HEK293 (cell line): ENCODE results near the gene CDK9.

ENCODE experiments used
- CTCF ChIA-PET: fragments of 350-600 bp; formaldehyde crosslinking; extraction: SDS; loops from one replicate; lab custom pipeline; 2021; ENCODE audit warnings: antibody characterized with exemption; lab: Yijun Ruan, JAX
- POLR2A ChIA-PET: fragments of 300-600 bp; formaldehyde crosslinking; extraction: SDS; loops from one replicate; lab custom pipeline; 2020; ENCODE audit warnings: antibody characterized with exemption, inconsistent platforms; lab: Yijun Ruan, JAX
- H3K27ac ChIP-seq: fragments of 200-500 bp; sonication (Bioruptor generic); 2 replicates; pipeline ENCODE4 v1.5.1; 2014; ENCODE audit warnings: low read depth, low read length, control low read depth, inconsistent platforms; ENCODE audit errors: extremely low read depth
- H3K36me3 ChIP-seq, 2 experiments: fragments of 200-500 bp in 1 of 2; sonication (Bioruptor generic) in 1 of 2; 1 replicate in 1 of 2; 2 replicates in 1 of 2; pipeline ENCODE4 v1.5.1; 2014 to 2017; ENCODE audit warnings: inconsistent platforms in 2 of 2, low read length in 2 of 2; ENCODE audit not compliant: control insufficient read depth in 2 of 2, insufficient read depth in 1 of 2
- H3K4me1 ChIP-seq: fragments of 200-500 bp; sonication (Bioruptor generic); 2 replicates; pipeline ENCODE4 v1.5.1; 2014; ENCODE audit warnings: mild to moderate bottlenecking, low read length, inconsistent platforms; ENCODE audit not compliant: control insufficient read depth, insufficient read depth
- H3K4me3 ChIP-seq: 2 replicates; pipeline ENCODE4 v1.5.1; 2011; ENCODE audit warnings: low read depth, mild to moderate bottlenecking, control low read depth, low read length, moderate library complexity
- H3K9me3 ChIP-seq: fragments of 200-500 bp; sonication (Bioruptor generic); 2 replicates; pipeline ENCODE4 v1.5.1; 2014; ENCODE audit warnings: low read depth, low read length, inconsistent platforms; ENCODE audit not compliant: control insufficient read depth, insufficient read depth
- EGR2 ChIP-seq: fragments of 450-650 bp; formaldehyde crosslinking; IDR thresholded peaks from 2 replicates; pipeline ENCODE4 v1.5.1; 2016; ENCODE audit warnings: low read depth, missing biosample characterization, missing genetic modification characterization
- GLIS2 ChIP-seq: fragments of 450-650 bp; formaldehyde crosslinking; IDR thresholded peaks from 2 replicates; pipeline ENCODE4 v1.5.1; 2016; ENCODE audit warnings: missing biosample characterization, missing genetic modification characterization
- KLF1 ChIP-seq: fragments of 450-650 bp; formaldehyde crosslinking; IDR thresholded peaks from 2 replicates; pipeline ENCODE4 v1.5.1; 2016; ENCODE audit warnings: missing biosample characterization, missing genetic modification characterization
- KLF10 ChIP-seq: fragments of 450-650 bp; IDR thresholded peaks from 2 replicates; pipeline ENCODE4 v1.5.1; 2018; ENCODE audit warnings: missing biosample characterization, mild to moderate bottlenecking, missing genetic modification characterization
- KLF16 ChIP-seq: fragments of 450-650 bp; formaldehyde crosslinking; IDR thresholded peaks from 2 replicates; pipeline ENCODE4 v1.5.1; 2017; ENCODE audit warnings: missing biosample characterization, missing genetic modification characterization
- ZBTB21 ChIP-seq: fragments of 450-650 bp; formaldehyde crosslinking; IDR thresholded peaks from 2 replicates; pipeline ENCODE4 v1.5.1; 2017; ENCODE audit warnings: missing biosample characterization, missing genetic modification characterization
- ZEB2 ChIP-seq: fragments of 450-650 bp; formaldehyde crosslinking; IDR thresholded peaks from 2 replicates; pipeline ENCODE4 v1.5.1; 2016; ENCODE audit warnings: missing biosample characterization, missing genetic modification characterization
- ZFHX2 ChIP-seq: fragments of 450-650 bp; formaldehyde crosslinking; conservative IDR thresholded peaks from 2 replicates; pipeline ENCODE4 v1.5.1; 2016; ENCODE audit warnings: missing biosample characterization, missing genetic modification characterization
- ZNF2 ChIP-seq: fragments of 450-650 bp; formaldehyde crosslinking; IDR thresholded peaks from 2 replicates; pipeline ENCODE4 v1.5.1; 2016; ENCODE audit warnings: missing biosample characterization, missing genetic modification characterization
- ZNF202 ChIP-seq: fragments of 450-650 bp; formaldehyde crosslinking; IDR thresholded peaks from 2 replicates; pipeline ENCODE4 v1.5.1; 2016; ENCODE audit warnings: missing biosample characterization, missing genetic modification characterization, borderline replicate concordance
- ZNF24 ChIP-seq: fragments of 450-650 bp; formaldehyde crosslinking; IDR thresholded peaks from 2 replicates; pipeline ENCODE4 v1.5.1; 2016; ENCODE audit warnings: missing biosample characterization, missing genetic modification characterization
- ZNF335 ChIP-seq: fragments of 450-650 bp; formaldehyde crosslinking; conservative IDR thresholded peaks from 2 replicates; pipeline ENCODE4 v1.5.1; 2016; ENCODE audit warnings: missing biosample characterization, missing genetic modification characterization
- ZNF350 ChIP-seq: fragments of 450-650 bp; formaldehyde crosslinking; IDR thresholded peaks from 2 replicates; pipeline ENCODE4 v1.5.0; 2017; ENCODE audit warnings: missing biosample characterization, mild to moderate bottlenecking, missing genetic modification characterization
- ZNF48 ChIP-seq: fragments of 450-650 bp; formaldehyde crosslinking; IDR thresholded peaks from 2 replicates; pipeline ENCODE4 v1.5.1; 2016; ENCODE audit warnings: missing biosample characterization, missing genetic modification characterization
- ZNF529 ChIP-seq: fragments of 450-650 bp; formaldehyde crosslinking; IDR thresholded peaks from 2 replicates; pipeline ENCODE4 v1.5.1; 2017; ENCODE audit warnings: missing genetic modification characterization, missing biosample characterization; ENCODE audit not compliant: insufficient replicate concordance
- ZNF548 ChIP-seq: fragments of 450-650 bp; formaldehyde crosslinking; IDR thresholded peaks from 2 replicates; pipeline ENCODE4 v1.5.1; 2016; ENCODE audit warnings: missing biosample characterization, missing genetic modification characterization
- ZNF571 ChIP-seq: fragments of 450-650 bp; formaldehyde crosslinking; IDR thresholded peaks from 2 replicates; pipeline ENCODE4 v1.5.0; 2017; ENCODE audit warnings: missing biosample characterization, missing genetic modification characterization
- ZNF610 ChIP-seq: fragments of 450-650 bp; formaldehyde crosslinking; IDR thresholded peaks from 2 replicates; pipeline ENCODE4 v1.5.1; 2016; ENCODE audit warnings: missing biosample characterization, missing genetic modification characterization, borderline replicate concordance
- ZNF624 ChIP-seq: fragments of 450-650 bp; formaldehyde crosslinking; IDR thresholded peaks from 2 replicates; pipeline ENCODE4 v1.5.1; 2017; ENCODE audit warnings: missing biosample characterization, missing genetic modification characterization
- ZNF792 ChIP-seq: fragments of 450-650 bp; formaldehyde crosslinking; IDR thresholded peaks from 2 replicates; pipeline ENCODE4 v1.5.1; 2016; ENCODE audit warnings: missing biosample characterization, missing genetic modification characterization
- ZNF830 ChIP-seq: fragments of 450-650 bp; IDR thresholded peaks from 2 replicates; pipeline ENCODE4 v1.5.0; 2018; ENCODE audit warnings: missing biosample characterization, missing genetic modification characterization, low read depth, mild to moderate bottlenecking, moderate library complexity
- TF ChIP-seq, protein P1 (sequence below): fragments of 450-650 bp; formaldehyde crosslinking; IDR thresholded peaks from 2 replicates; pipeline ENCODE4 v1.5.1; 2017; ENCODE audit warnings: missing biosample characterization, missing genetic modification characterization
- TF ChIP-seq, protein P2 (sequence below): fragments of 450-650 bp; formaldehyde crosslinking; IDR thresholded peaks from 2 replicates; pipeline ENCODE4 v1.5.1; 2016; ENCODE audit warnings: missing biosample characterization, missing genetic modification characterization, borderline replicate concordance
- TF ChIP-seq, protein P3 (sequence below): fragments of 450-650 bp; formaldehyde crosslinking; optimal IDR thresholded peaks from 2 replicates; pipeline ENCODE3; 2016; ENCODE audit warnings: missing biosample characterization, mild to moderate bottlenecking, missing genetic modification characterization
- TF ChIP-seq, protein P4 (sequence below): sonication (generic); formaldehyde crosslinking; IDR thresholded peaks from 2 replicates; pipeline ENCODE4 v1.8.1; 2022; ENCODE audit warnings: mild to moderate bottlenecking, moderate library complexity, missing genetic modification reagents

The CDK9 gene

DNA sequence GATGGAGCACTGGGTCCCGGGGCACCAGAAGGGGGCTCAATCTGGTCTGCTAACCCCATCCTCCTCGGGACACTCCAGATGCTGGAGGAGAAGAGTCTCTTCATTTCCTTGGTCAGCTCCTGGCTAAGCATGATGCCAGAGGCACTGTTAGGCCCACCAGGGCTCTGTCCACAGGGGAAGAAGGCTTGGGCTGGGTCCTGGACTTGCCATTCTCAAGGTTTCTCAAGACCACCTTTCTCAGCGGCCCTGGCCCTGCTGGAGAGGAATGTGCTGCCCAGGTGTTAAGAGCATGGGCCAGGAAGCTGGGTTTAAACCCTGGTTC is 15.3 kb upstream of the CDK9 start:
- Histone ChIP-seq H3K4me1 (no peaks in the 10 kb centered on the region), H3K4me3 (no peak overlapping the region), H3K9me3 (no peaks in the 10 kb centered on the region), H3K36me3 (no peaks in the 10 kb centered on the region), H3K27ac (no peak overlapping the region)
- CTCF ChIA-PET: interaction anchor here (0.7 to 1.6 kb wide), 5 partner anchors 14 to 267 kb away, joined by 4 to 12 read pairs (median 4); partner anchors contain the start of gene TOR2A
- POLR2A ChIA-PET: interaction anchor here (0.6 to 1.9 kb wide), 13 partner anchors 9 to 156 kb away, joined by 3 to 10 read pairs (median 6); partner anchors contain the start of genes CDK9, ST6GALNAC4 and TOR2A
- no peak for TF ChIP-seq ZNF792 (tag by site-specific recombination)
- no peak for TF ChIP-seq ZNF202 (tag by site-specific recombination)
- no peak for TF ChIP-seq ZNF48 (tag by site-specific recombination)
- no peak for TF ChIP-seq ZNF24
- TF ChIP-seq ZNF2 (tag by site-specific recombination): no peak
- no peak for TF ChIP-seq KLF10 (tag by site-specific recombination)
- no peak for TF ChIP-seq ZNF571 (tag by site-specific recombination)
- TF ChIP-seq, protein P1, sequence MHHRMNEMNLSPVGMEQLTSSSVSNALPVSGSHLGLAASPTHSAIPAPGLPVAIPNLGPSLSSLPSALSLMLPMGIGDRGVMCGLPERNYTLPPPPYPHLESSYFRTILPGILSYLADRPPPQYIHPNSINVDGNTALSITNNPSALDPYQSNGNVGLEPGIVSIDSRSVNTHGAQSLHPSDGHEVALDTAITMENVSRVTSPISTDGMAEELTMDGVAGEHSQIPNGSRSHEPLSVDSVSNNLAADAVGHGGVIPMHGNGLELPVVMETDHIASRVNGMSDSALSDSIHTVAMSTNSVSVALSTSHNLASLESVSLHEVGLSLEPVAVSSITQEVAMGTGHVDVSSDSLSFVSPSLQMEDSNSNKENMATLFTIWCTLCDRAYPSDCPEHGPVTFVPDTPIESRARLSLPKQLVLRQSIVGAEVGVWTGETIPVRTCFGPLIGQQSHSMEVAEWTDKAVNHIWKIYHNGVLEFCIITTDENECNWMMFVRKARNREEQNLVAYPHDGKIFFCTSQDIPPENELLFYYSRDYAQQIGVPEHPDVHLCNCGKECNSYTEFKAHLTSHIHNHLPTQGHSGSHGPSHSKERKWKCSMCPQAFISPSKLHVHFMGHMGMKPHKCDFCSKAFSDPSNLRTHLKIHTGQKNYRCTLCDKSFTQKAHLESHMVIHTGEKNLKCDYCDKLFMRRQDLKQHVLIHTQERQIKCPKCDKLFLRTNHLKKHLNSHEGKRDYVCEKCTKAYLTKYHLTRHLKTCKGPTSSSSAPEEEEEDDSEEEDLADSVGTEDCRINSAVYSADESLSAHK (tag by site-specific recombination): no peak
- TF ChIP-seq, protein P2, sequence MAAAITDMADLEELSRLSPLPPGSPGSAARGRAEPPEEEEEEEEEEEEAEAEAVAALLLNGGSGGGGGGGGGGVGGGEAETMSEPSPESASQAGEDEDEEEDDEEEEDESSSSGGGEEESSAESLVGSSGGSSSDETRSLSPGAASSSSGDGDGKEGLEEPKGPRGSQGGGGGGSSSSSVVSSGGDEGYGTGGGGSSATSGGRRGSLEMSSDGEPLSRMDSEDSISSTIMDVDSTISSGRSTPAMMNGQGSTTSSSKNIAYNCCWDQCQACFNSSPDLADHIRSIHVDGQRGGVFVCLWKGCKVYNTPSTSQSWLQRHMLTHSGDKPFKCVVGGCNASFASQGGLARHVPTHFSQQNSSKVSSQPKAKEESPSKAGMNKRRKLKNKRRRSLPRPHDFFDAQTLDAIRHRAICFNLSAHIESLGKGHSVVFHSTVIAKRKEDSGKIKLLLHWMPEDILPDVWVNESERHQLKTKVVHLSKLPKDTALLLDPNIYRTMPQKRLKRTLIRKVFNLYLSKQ (tag by site-specific recombination): no peak
- TF ChIP-seq KLF16 (tag by site-specific recombination): no peak
- TF ChIP-seq ZBTB21 (tag by site-specific recombination): no peak
- no peak for TF ChIP-seq ZNF624
- TF ChIP-seq ZNF830 (tag by site-specific recombination): no peak

DNA sequence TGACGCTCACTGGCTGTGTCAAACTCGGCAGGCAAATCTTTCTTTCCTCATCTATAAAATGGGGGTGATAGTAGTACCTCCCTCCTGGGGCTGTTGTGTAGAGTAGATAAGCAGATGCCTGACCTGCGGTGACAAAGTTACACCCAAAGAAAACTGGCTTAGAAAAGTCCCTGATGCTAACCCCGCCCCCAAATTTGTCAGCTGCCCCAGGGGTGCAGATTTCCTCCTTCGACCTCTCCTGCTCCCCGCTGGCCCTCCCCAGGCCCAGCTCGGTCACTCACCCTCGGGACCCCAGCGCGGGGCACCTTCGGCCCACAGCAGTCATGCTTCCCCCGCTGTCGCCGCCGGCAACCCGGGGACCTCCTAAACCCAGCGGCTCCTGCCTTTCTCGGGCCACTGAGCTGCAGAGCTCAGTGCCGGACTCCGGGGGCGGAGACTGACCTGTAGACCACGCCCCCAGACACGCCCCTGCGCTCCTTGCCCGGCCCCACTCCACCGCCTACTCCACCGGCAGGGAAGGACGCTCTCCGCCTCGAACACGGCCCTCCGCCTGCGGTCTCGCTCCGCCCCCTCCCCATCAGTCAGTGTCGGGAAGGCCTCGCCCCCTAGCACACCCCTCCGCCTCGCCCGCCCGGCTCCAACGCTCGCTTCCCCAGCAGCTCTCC is 14.8 kb upstream of the CDK9 start:
- Histone ChIP-seq H3K27ac (no peak overlapping the region), H3K9me3 (no peaks in the 10 kb centered on the region), H3K4me1 (no peaks in the 10 kb centered on the region), H3K36me3 (no peaks in the 10 kb centered on the region), H3K4me3 (peak overlapping the region; percentile 43)
- ChIA-PET CTCF (interaction anchor here (0.6 to 1.6 kb wide), 8 partner anchors 12 to 267 kb away, joined by 3 to 12 read pairs (median 4); partner anchors contain the start of gene TOR2A), POLR2A (interaction anchor here (0.5 to 1.9 kb wide), 16 partner anchors 9 to 1259 kb away, joined by 3 to 10 read pairs (median 4); partner anchors contain the start of genes CDK9, ST6GALNAC4 and TOR2A)
- no peak for TF ChIP-seq ZNF624
- TF ChIP-seq ZEB2: peak; percentile 73; the same call in 1 of the 2 replicates
- peak; percentile 94 for TF ChIP-seq KLF1
- TF ChIP-seq EGR2 (tag by site-specific recombination): peak; percentile 89
- TF ChIP-seq ZNF350: no peak
- peak; percentile 86 for TF ChIP-seq ZNF335 (tag by site-specific recombination)
- TF ChIP-seq, protein P3, sequence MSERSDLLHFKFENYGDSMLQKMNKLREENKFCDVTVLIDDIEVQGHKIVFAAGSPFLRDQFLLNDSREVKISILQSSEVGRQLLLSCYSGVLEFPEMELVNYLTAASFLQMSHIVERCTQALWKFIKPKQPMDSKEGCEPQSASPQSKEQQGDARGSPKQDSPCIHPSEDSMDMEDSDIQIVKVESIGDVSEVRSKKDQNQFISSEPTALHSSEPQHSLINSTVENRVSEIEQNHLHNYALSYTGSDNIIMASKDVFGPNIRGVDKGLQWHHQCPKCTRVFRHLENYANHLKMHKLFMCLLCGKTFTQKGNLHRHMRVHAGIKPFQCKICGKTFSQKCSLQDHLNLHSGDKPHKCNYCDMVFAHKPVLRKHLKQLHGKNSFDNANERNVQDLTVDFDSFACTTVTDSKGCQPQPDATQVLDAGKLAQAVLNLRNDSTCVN (tag by site-specific recombination): peak; percentile 52
- TF ChIP-seq KLF10 (tag by site-specific recombination): peak; percentile 98
- peak; percentile 53; the same call in 1 of the 2 replicates for TF ChIP-seq ZNF610 (tag by site-specific recombination)
- TF ChIP-seq ZFHX2 (tag by site-specific recombination): peak; percentile 91
- TF ChIP-seq GLIS2: peak; percentile 82; the same call in 1 of the 2 replicates
- no peak for TF ChIP-seq ZNF548 (tag by site-specific recombination)
- TF ChIP-seq ZNF529 (tag by site-specific recombination): no peak
- TF ChIP-seq KLF16 (tag by site-specific recombination): peak; percentile 97
- TF ChIP-seq, protein P4, sequence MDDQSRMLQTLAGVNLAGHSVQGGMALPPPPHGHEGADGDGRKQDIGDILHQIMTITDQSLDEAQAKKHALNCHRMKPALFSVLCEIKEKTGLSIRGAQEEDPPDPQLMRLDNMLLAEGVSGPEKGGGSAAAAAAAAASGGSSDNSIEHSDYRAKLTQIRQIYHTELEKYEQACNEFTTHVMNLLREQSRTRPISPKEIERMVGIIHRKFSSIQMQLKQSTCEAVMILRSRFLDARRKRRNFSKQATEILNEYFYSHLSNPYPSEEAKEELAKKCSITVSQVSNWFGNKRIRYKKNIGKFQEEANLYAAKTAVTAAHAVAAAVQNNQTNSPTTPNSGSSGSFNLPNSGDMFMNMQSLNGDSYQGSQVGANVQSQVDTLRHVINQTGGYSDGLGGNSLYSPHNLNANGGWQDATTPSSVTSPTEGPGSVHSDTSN (CRISPR knock-in tag): peak; percentile 86; the same call in 1 of the 2 replicates
